Keratinocyte (primary cell): ENCODE data around the gene VPS13D. TPM values are rescaled to one million over a fixed set of nuclear protein-coding genes. Genes with fewer than 3 reads are reported as not detected.

Experiments
- DNase-seq: peaks from one replicate; pipeline ENCODE4 v3.0.0-alpha.2; 2011; ENCODE audit warnings: low read depth, missing footprints, low spot score
- FAIRE-seq: peaks from 2 replicates; lab custom pipeline; 2011; peaks lifted over from hg19 to GRCh38; lab: Jason Lieb, UNC
- H2AFZ ChIP-seq: 2 replicates; pipeline ENCODE4 v1.6.0; 2012; ENCODE audit warnings: low read length, control low read depth, inconsistent platforms; ENCODE audit not compliant: control insufficient read depth
- H3K27ac ChIP-seq: 2 replicates; pipeline ENCODE4 v1.5.1; 2011; ENCODE audit warnings: low read length; ENCODE audit not compliant: control insufficient read depth, insufficient read depth
- H3K27me3 ChIP-seq: 3 replicates; pipeline ENCODE4 v1.6.0; 2011; ENCODE audit warnings: low read length; ENCODE audit not compliant: control insufficient read depth, insufficient read depth; ENCODE audit errors: extremely low read depth
- H3K36me3 ChIP-seq, 2 experiments: 2 replicates in 1 of 2; 3 replicates in 1 of 2; pipeline ENCODE4 v1.5.1; 2011; ENCODE audit warnings: low read length in 2 of 2, mild to moderate bottlenecking in 1 of 2; ENCODE audit not compliant: control insufficient read depth in 2 of 2, insufficient read depth in 2 of 2; ENCODE audit errors: extremely low read depth in 1 of 2
- H3K4me1 ChIP-seq: 3 replicates; pipeline ENCODE4 v1.5.1; 2011; ENCODE audit warnings: low read length; ENCODE audit not compliant: control insufficient read depth, insufficient read depth; ENCODE audit errors: extremely low read depth
- H3K4me2 ChIP-seq: 3 replicates; pipeline ENCODE4 v1.6.0; 2011; ENCODE audit warnings: low read depth, low read length; ENCODE audit not compliant: control insufficient read depth, insufficient read depth; ENCODE audit errors: extremely low read depth
- H3K4me3 ChIP-seq, 3 experiments: fragments of 200-600 bp in 1 of 3; sonication (generic) in 1 of 3; 2 replicates in 2 of 3; 3 replicates in 1 of 3; pipeline ENCODE4 v1.5.1; 2011 to 2016; ENCODE audit warnings: low read length in 3 of 3, mild to moderate bottlenecking in 3 of 3, control low read depth in 2 of 3, inconsistent platforms in 1 of 3, low read depth in 1 of 3, mixed read lengths in 1 of 3, mixed run types in 1 of 3, moderate library complexity in 1 of 3; ENCODE audit not compliant: control insufficient read depth in 2 of 3, insufficient read depth in 2 of 3; ENCODE audit errors: extremely low read depth in 1 of 3
- H3K79me2 ChIP-seq: 2 replicates; pipeline ENCODE4 v1.6.0; 2012; ENCODE audit warnings: low read length; ENCODE audit not compliant: control insufficient read depth, insufficient read depth
- H3K9ac ChIP-seq: 3 replicates; pipeline ENCODE4 v1.6.0; 2011; ENCODE audit warnings: low read length; ENCODE audit not compliant: control insufficient read depth, insufficient read depth; ENCODE audit errors: extremely low read depth
- H3K9me1 ChIP-seq: 3 replicates; pipeline ENCODE4 v1.6.0; 2011; ENCODE audit warnings: low read length; ENCODE audit not compliant: control insufficient read depth, insufficient read depth; ENCODE audit errors: extremely low read depth
- H3K9me3 ChIP-seq: 2 replicates; pipeline ENCODE4 v1.5.1; 2012; ENCODE audit warnings: low read depth, low read length; ENCODE audit not compliant: control insufficient read depth
- H4K20me1 ChIP-seq: 3 replicates; pipeline ENCODE4 v1.6.0; 2011; ENCODE audit warnings: low read length; ENCODE audit not compliant: control insufficient read depth, insufficient read depth; ENCODE audit errors: extremely low read depth
- EZH2 ChIP-seq: IDR thresholded peaks from one replicate; pipeline ENCODE4 v1.6.1; 2012; ENCODE audit warnings: inconsistent platforms, mild to moderate bottlenecking, low read length, moderate library complexity
- dilution Hi-C: fragments of 300-500 bp; cut with MboI; formaldehyde crosslinking; loops from one replicate; pipeline ENCODE4 v1.7.0; 2020; ENCODE audit warnings: low sequenced_read_pairs; ENCODE audit not compliant: extremely low pct_ligation_motif_present
- polyA plus RNA-seq, 5 experiments: library from polyadenylated mRNA; depleted of rRNA in 3 of 5; stranded (reverse) in 3 of 5; stranded (forward) in 1 of 5; unstranded in 1 of 5; fragments of >200 nt; gene quantifications; 1 replicate in 1 of 5; 2 replicates in 3 of 5; 3 replicates in 1 of 5; pipeline versions ENCODE4 v1.2.1 to v1.2.3, GENCODE V29; 2011 to 2012; ENCODE audit warnings: missing spikeins in 2 of 5, low read depth in 1 of 5, low replicate concordance in 1 of 5
- TF ChIP-seq, protein P1 (sequence below), 3 experiments: IDR thresholded peaks in 1 of 3; conservative IDR thresholded peaks in 1 of 3; optimal IDR thresholded peaks in 1 of 3; 2 replicates in 2 of 3; 3 replicates in 1 of 3; pipeline versions ENCODE3 to v1.5.1; 2011; ENCODE audit warnings: low read length in 3 of 3, mild to moderate bottlenecking in 3 of 3, moderate library complexity in 2 of 3, control low read depth in 1 of 3, inconsistent platforms in 1 of 3; ENCODE audit not compliant: insufficient read depth in 2 of 3; ENCODE audit errors: extremely low read depth in 1 of 3

VPS13D gene
- polyA plus RNA-seq, 1 donor (not counting 4 experiments of a cell fraction or from before 2014, with no cell fraction given) = 19.0 TPM

DNA sequence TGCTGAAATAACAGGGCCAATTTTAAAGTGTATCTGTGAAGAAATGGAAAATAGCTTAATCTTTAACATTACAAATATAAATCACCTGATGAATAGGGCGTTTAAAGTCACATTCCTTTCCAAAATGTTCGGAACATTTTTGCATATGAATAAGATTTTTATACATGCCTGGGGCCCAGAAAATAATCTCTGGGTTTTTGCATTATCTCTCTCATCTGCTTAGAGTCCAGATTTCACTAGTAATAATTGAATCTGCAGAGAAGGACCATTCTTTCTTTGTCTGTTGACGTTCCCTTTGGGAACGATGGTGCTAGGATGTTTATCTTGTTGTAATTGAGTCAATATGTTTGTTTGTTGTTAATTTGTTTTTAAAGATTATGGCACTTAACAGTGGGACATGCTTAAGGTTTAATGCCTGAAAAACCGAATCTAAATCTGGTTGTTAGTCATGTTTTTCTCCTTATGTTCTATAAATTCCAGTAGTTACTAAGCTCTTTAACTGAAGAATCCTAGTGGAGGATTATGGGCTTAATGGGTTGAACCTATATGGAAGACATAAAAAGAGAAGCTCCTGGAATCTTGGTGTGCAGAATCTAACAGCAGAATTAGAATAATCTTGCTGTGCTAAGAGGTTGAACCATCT, 140.6 kb downstream of the VPS13D start:
- Histone ChIP-seq H3K79me2 (no peaks in the 10 kb centered on the region), H3K27ac (no peak overlapping the region), H3K4me2 (no peak overlapping the region), H4K20me1 (no peaks in the 10 kb centered on the region), H3K9me1 (no peaks in the 10 kb centered on the region), H2AFZ (no peak overlapping the region), H3K4me3 (no peak overlapping the region), H3K9me3 (no peaks in the 10 kb centered on the region), H3K27me3 (no peaks in the 10 kb centered on the region), H3K9ac (no peak overlapping the region), H3K4me1 (peaks cover 3% of the 10 kb centered on the region), H3K36me3 (peaks cover 5 to 14% of the 10 kb centered on the region in 2 experiments)
- DNase-seq (no peak), FAIRE-seq (no peak)
- TF ChIP-seq, protein P1, sequence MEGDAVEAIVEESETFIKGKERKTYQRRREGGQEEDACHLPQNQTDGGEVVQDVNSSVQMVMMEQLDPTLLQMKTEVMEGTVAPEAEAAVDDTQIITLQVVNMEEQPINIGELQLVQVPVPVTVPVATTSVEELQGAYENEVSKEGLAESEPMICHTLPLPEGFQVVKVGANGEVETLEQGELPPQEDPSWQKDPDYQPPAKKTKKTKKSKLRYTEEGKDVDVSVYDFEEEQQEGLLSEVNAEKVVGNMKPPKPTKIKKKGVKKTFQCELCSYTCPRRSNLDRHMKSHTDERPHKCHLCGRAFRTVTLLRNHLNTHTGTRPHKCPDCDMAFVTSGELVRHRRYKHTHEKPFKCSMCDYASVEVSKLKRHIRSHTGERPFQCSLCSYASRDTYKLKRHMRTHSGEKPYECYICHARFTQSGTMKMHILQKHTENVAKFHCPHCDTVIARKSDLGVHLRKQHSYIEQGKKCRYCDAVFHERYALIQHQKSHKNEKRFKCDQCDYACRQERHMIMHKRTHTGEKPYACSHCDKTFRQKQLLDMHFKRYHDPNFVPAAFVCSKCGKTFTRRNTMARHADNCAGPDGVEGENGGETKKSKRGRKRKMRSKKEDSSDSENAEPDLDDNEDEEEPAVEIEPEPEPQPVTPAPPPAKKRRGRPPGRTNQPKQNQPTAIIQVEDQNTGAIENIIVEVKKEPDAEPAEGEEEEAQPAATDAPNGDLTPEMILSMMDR (optimal IDR thresholded peaks at IDR 0.05 in 1 of 3, IDR thresholded peaks at IDR 0.05 in 1 of 3, conservative IDR thresholded peaks at IDR 0.05 in 1 of 3; ENCODE audit: extremely low read depth in 1 of 3, insufficient read depth in 2 of 3, low read length in 3 of 3) = no peak
- TF ChIP-seq EZH2 = no peak
- dilution Hi-C loops = no loop called here

GRCh38 chr1:12371053-12371452, 141.2 kb downstream of the VPS13D start:
- Histone ChIP-seq H3K4me1 (peaks cover 3% of the 10 kb centered on the region), H3K27ac (no peak overlapping the region), H3K9ac (no peak overlapping the region), H3K36me3 (peaks cover 7 to 17% of the 10 kb centered on the region in 2 experiments), H3K79me2 (no peaks in the 10 kb centered on the region), H3K4me3 (no peak overlapping the region), H3K9me1 (no peaks in the 10 kb centered on the region), H4K20me1 (no peaks in the 10 kb centered on the region), H3K4me2 (no peak overlapping the region), H3K9me3 (no peaks in the 10 kb centered on the region), H3K27me3 (no peaks in the 10 kb centered on the region), H2AFZ (no peak overlapping the region)
- dilution Hi-C loops = no loop called here
- no peak for DNase-seq
- no peak for FAIRE-seq
- no peak for TF ChIP-seq EZH2
- TF ChIP-seq, protein P1 (optimal IDR thresholded peaks at IDR 0.05 in 1 of 3, IDR thresholded peaks at IDR 0.05 in 1 of 3, conservative IDR thresholded peaks at IDR 0.05 in 1 of 3; ENCODE audit: extremely low read depth in 1 of 3, insufficient read depth in 2 of 3, low read length in 3 of 3) = no peak
